SJSA1 (cell line): ENCODE data around the gene HEBP1. TPM values are rescaled to one million over a fixed set of nuclear protein-coding genes. Genes with fewer than 3 reads are reported as not detected.
"Not testable (repeated sequence)": the region's sequence is repeated elsewhere in the genome, so short reads cannot be mapped to it uniquely, and the experiment has no call there.

Source experiments
- DNase-seq, 2 experiments: peaks; one replicate each; pipeline ENCODE4 v3.0.0-alpha.2; 2015 to 2020; ENCODE audit warnings: low spot score in 2 of 2, low read depth in 1 of 2
- H3K27ac ChIP-seq: fragments of 250-450 bp; sonication (Bioruptor Pico); 2 replicates; pipeline ENCODE4 v1.5.1; 2020; ENCODE audit warnings: mild to moderate bottlenecking, moderate library complexity
- H3K27me3 ChIP-seq: fragments of 250-450 bp; sonication (Bioruptor Pico); replicated peaks from 2 replicates; pipeline ENCODE4 v1.5.1; 2020; ENCODE audit warnings: mild to moderate bottlenecking, moderate library complexity
- H3K36me3 ChIP-seq: fragments of 250-450 bp; sonication (Bioruptor Pico); 2 replicates; pipeline ENCODE4 v1.5.1; 2020; ENCODE audit warnings: mild to moderate bottlenecking
- H3K4me1 ChIP-seq: fragments of 250-450 bp; sonication (Bioruptor Pico); replicated peaks from 2 replicates; pipeline ENCODE4 v1.6.1; 2021; ENCODE audit warnings: mild to moderate bottlenecking
- H3K4me3 ChIP-seq: fragments of 250-450 bp; sonication (Bioruptor Pico); 2 replicates; pipeline ENCODE4 v1.5.1; 2020; ENCODE audit warnings: mild to moderate bottlenecking
- H3K9me3 ChIP-seq: fragments of 250-450 bp; sonication (Bioruptor Pico); replicated peaks from 2 replicates; pipeline ENCODE4 v1.5.1; 2020; ENCODE audit warnings: mild to moderate bottlenecking
- total RNA-seq: library from RNA; depleted of rRNA; stranded (reverse); fragments of >200 nt; shearing (Covaris generic); gene quantifications from 2 replicates; pipeline ENCODE4 v1.2.3, GENCODE V29; 2014; rRNA removed

HEBP1 gene, protein sequence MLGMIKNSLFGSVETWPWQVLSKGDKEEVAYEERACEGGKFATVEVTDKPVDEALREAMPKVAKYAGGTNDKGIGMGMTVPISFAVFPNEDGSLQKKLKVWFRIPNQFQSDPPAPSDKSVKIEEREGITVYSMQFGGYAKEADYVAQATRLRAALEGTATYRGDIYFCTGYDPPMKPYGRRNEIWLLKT
- 3.2 and 6.6 TPM in 2 replicates for total RNA-seq

GRCh38 chr12:12999959-13000615 lies at the start of gene HEBP1:
Gene HEBP1 (minus strand): TSS chr12:13000265. CDS start chr12:13000114, 151 bp downstream.
- H3K27me3 ChIP-seq = no peaks in the 10 kb centered on the region
- H3K9me3 ChIP-seq = 0 out of 2 replicates have a peak, but pooled peaks cover 2% of the 10 kb centered on the region
- H3K36me3 ChIP-seq = 0 out of 2 replicates have a peak, but pooled peaks cover 2% of the 10 kb centered on the region
- peaks cover 32% of the 10 kb centered on the region for H3K4me1 ChIP-seq
- H3K4me3 ChIP-seq = peak within 1 kb of the TSS; percentile 62
- H3K27ac ChIP-seq = peak within 1 kb of the TSS; percentile 41
- peak; percentile 78 to 95 for DNase-seq

- no peak for DNase-seq
- H3K27ac ChIP-seq = no peak overlapping the region
Measured at GRCh38 chr12:13049816-13050215, 49.8 kb upstream of the HEBP1 start.

DNA sequence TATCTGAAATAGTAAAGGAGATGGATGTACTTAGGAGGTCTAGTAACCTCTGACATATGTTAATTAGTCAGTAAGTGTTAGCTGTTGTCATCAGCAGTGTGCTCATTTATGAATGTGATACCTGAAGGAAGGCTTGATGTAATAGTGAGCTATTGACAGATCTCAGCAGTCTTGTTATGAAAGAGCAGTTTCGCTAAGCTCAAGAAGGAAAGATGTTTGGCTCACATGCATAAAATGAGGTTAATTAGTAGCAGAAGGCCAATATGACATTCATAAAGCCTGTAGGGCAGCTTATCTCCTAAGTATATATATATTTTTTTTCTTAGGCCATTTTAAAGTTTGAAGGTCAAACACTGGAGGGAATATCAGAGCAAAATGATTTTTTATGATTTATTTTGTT lies 46.9 kb upstream of the HEBP1 start:
- Histone ChIP-seq H3K4me3 (no peak overlapping the region), H3K27ac (no peak overlapping the region), H3K27me3 (0 out of 2 replicates have a peak, but pooled peaks cover 3% of the 10 kb centered on the region), H3K36me3 (peaks cover 5% of the 10 kb centered on the region; the same call in 1 of the 2 replicates), H3K9me3 (no peaks in the 10 kb centered on the region), H3K4me1 (peaks cover 11% of the 10 kb centered on the region; the same call in 1 of the 2 replicates)
- DNase-seq = no peak

More at GRCh38 chr12:13049816-13050215, 49.8 kb upstream of the HEBP1 start:
- Histone ChIP-seq H3K27me3 (no peaks in the 10 kb centered on the region), H3K4me1 (peaks cover 2% of the 10 kb centered on the region; the same call in 1 of the 2 replicates), H3K36me3 (no peaks in the 10 kb centered on the region), H3K4me3 (no peak overlapping the region), H3K9me3 (no peaks in the 10 kb centered on the region)

- peaks cover 11% of the 10 kb centered on the region; the same call in 1 of the 2 replicates for H3K4me1 ChIP-seq
- H3K9me3 ChIP-seq = no peaks in the 10 kb centered on the region
- no peak for DNase-seq
- peaks cover 5% of the 10 kb centered on the region; the same call in 1 of the 2 replicates for H3K36me3 ChIP-seq
- H3K4me3 ChIP-seq = no peak overlapping the region
- H3K27me3 ChIP-seq = 0 out of 2 replicates have a peak, but pooled peaks cover 3% of the 10 kb centered on the region
- no peak overlapping the region for H3K27ac ChIP-seq
Measured at GRCh38 chr12:13045816-13046215, 45.8 kb upstream of the HEBP1 start.

DNA sequence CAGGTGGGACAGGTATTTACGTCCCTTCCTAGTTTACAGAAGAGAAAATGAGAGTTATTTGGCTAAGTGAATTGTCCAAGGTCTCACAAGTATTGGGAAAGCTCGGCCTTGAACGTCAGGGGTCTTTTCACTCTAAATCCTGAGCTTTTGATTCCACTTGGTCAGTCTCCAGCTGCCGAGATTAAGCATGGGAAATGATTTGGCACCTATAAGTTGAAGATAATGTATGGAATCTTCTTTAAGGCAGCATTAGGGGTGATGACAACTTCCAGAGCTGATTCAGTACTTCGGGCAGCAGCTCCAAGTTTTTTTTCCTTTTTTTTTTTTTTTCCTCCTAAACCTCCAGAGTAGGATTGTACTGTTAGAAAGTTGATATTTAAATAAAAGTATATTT lies 44.8 kb upstream of the HEBP1 start:
- Histone ChIP-seq H3K36me3 (peaks cover 5% of the 10 kb centered on the region; the same call in 1 of the 2 replicates), H3K27ac (no peak overlapping the region), H3K9me3 (no peaks in the 10 kb centered on the region), H3K4me3 (peak overlapping the region; percentile 97), H3K4me1 (peaks cover 11% of the 10 kb centered on the region; the same call in 1 of the 2 replicates), H3K27me3 (0 out of 2 replicates have a peak, but pooled peaks cover 3% of the 10 kb centered on the region)
- DNase-seq = peak in 1 of 2 experiments; percentile 13

DNA sequence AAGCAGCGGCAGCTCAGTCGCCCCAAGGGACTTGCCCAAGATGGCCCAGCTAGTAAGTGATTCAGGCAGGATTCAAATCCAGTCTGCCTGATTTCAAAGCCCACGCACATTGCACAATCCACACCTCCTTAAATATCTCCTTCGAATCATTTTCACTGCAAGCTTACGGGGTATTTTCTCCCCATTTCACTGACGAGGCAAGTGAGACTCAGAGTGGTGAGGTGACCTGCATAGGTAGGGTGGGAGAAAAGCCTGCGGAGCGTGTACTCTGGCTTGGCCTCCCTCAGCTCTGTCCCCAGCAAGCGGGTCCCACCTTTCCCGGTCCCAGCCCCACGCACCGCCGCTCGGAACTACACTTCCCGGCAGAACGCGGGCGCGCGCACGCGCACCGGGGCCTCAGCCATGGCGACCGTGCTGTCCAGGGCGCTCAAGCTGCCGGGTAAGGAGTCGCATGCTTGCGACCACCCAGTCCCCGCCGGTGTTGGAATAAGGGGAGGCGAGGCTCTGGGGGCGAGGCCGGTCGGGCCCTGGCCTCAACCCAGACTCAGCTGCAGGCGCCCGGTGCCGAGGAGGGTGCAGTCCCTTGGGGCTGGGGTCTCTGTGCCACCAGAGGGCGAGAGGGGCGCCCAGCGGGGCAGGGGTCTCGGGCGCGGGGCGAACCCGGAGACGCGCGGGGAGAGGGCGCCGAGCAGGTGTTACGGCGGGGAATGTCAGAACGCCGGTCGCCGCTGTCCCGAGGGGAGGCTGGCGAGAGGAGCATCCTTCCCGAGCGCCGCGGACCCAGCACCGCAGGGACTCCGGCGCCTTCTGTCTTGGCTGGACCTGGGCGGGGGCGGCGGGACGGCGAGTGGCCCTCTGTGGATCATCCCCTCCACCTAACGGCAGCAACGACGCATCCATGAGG lies 44.2 kb upstream of the HEBP1 start, which contains the start of gene FAM234B:
Gene FAM234B, plus strand, starts transcription at position 380 of the 904 bp plus-strand sequence. Its CDS starts 23 bp downstream, at position 403.
- peaks cover 5% of the 10 kb centered on the region; the same call in 1 of the 2 replicates for H3K36me3 ChIP-seq
- peaks cover 11% of the 10 kb centered on the region; the same call in 1 of the 2 replicates for H3K4me1 ChIP-seq
- H3K4me3 ChIP-seq = peak within 1 kb of the TSS; percentile 97
- peak; percentile 39 to 74 for DNase-seq
- no peaks in the 10 kb centered on the region for H3K9me3 ChIP-seq
- H3K27me3 ChIP-seq = 0 out of 2 replicates have a peak, but pooled peaks cover 3% of the 10 kb centered on the region
- H3K27ac ChIP-seq = no peak within 1 kb of the TSS

DNA sequence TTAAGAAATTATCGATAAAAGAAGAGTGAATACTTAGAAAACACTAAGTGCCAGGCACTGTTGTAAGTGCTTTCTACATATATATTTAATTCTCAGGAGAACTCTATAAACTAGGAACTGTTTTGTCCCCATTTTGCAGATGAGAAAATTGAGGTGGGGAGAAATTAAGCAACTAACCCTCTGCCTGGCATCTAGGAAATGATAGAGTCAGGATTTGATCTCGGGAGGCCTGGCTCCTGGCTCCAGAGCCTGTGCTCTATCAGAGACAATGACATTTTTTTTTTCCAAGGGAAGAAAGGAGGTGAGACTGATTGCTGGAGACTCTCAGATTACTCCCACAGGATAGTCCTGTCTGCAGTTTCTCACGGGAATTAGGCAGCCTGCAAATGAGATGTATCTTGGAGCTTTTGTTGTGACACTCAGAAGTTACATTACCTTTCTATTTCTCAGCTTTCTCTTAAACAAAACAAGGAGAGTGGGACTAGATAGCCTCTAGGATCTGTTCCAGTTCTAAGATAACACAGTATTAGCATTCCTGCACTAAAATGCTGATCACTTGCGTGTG lies 42.7 kb upstream of the HEBP1 start:
- H3K9me3 ChIP-seq = no peaks in the 10 kb centered on the region
- 0 out of 2 replicates have a peak, but pooled peaks cover 3% of the 10 kb centered on the region for H3K27me3 ChIP-seq
- peaks cover 11% of the 10 kb centered on the region; the same call in 1 of the 2 replicates for H3K4me1 ChIP-seq
- no peak overlapping the region for H3K27ac ChIP-seq
- H3K4me3 ChIP-seq = no peak overlapping the region
- DNase-seq = no peak
- H3K36me3 ChIP-seq = peaks cover 5% of the 10 kb centered on the region; the same call in 1 of the 2 replicates

DNA sequence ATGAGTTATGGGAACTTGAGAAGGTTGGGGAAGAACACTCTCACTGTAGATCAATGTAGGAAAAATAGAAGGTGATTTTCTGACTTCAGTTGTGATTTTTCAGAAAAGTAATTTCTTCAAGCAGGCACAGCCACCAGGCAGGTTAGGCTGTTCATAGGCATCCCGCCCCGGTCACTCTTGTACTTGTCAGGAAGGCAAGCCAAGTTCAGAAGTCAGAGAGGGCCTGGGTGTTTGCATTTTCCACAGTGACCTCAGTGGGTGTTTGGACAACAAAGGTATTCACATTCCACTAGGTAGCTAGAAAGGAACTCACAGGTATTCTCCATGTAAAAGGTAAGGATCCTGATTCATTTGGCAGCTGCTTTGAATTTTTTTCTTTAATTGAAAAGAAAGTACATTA lies 41.2 kb upstream of the HEBP1 start:
- Histone ChIP-seq H3K9me3 (no peaks in the 10 kb centered on the region), H3K27me3 (0 out of 2 replicates have a peak, but pooled peaks cover 3% of the 10 kb centered on the region), H3K36me3 (peaks cover 5% of the 10 kb centered on the region; the same call in 1 of the 2 replicates), H3K4me1 (peaks cover 11% of the 10 kb centered on the region; the same call in 1 of the 2 replicates), H3K27ac (no peak overlapping the region), H3K4me3 (no peak overlapping the region)
- no peak for DNase-seq

DNA sequence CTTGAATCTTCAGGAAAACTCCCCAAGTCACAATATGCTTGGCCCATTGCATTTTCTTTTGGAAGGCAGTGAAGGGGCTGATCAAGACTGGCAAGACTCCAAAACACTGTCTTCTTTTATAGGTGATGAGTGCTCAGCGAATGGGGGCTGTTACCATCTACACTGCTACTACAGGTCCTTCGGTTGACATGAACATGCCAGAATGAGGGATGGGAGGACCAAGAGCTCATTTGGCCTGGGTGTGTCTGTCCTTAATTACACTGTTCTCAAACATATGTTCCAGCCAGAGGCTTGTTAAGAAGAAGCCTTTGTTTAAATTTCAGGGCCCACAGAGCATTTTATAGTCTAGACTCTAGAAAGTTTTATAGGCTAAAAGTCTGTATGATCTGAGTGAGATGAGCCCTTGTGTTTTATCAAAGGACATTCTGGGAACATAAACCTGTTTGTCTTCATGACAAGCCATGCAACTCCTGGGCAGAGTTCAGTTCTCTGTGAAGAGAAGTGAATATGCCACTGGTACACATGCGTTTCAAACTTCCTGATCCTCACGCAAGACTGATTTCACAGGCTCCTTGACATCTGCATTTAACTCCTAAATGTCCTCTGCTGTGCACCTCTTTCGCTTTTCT lies 39.4 kb upstream of the HEBP1 start:
- Histone ChIP-seq H3K36me3 (peaks cover 3% of the 10 kb centered on the region; the same call in 1 of the 2 replicates), H3K4me3 (no peak overlapping the region), H3K27ac (no peak overlapping the region), H3K4me1 (peaks cover 6% of the 10 kb centered on the region; the same call in 1 of the 2 replicates), H3K9me3 (no peaks in the 10 kb centered on the region), H3K27me3 (0 out of 2 replicates have a peak, but pooled peaks cover 3% of the 10 kb centered on the region)
- no peak for DNase-seq

- H3K27ac ChIP-seq = no peak overlapping the region
- no peak overlapping the region for H3K4me3 ChIP-seq
Measured at GRCh38 chr12:13038491-13039161, 38.6 kb upstream of the HEBP1 start.

GRCh38 chr12:13036881-13037280 lies 36.8 kb upstream of the HEBP1 start:
- H3K27ac ChIP-seq = no peak overlapping the region
- no peaks in the 10 kb centered on the region for H3K36me3 ChIP-seq
- no peaks in the 10 kb centered on the region for H3K9me3 ChIP-seq
- DNase-seq = no peak
- no peak overlapping the region for H3K4me3 ChIP-seq
- no peaks in the 10 kb centered on the region for H3K27me3 ChIP-seq
- H3K4me1 ChIP-seq = peaks cover 8% of the 10 kb centered on the region

More at GRCh38 chr12:13038491-13039161, 38.6 kb upstream of the HEBP1 start:
- Histone ChIP-seq H3K27me3 (0 out of 2 replicates have a peak, but pooled peaks cover 2% of the 10 kb centered on the region), H3K4me1 (0 out of 2 replicates have a peak, but pooled peaks cover 1% of the 10 kb centered on the region), H3K9me3 (no peaks in the 10 kb centered on the region), H3K36me3 (no peaks in the 10 kb centered on the region)
- DNase-seq = no peak

GRCh38 chr12:13035335-13035734 lies 35.3 kb upstream of the HEBP1 start:
- H3K9me3 ChIP-seq, DNase-seq, H3K36me3 ChIP-seq, H3K4me3 ChIP-seq, H3K27ac ChIP-seq, H3K27me3 ChIP-seq: not testable (repeated sequence)
- H3K4me1 ChIP-seq = peaks cover 11% of the 10 kb centered on the region
